H1 (cell line): ENCODE measurements around the gene HS6ST2. TPM values are rescaled to one million over a fixed set of nuclear protein-coding genes. Genes with fewer than 3 reads are reported as not detected.

Experiments used
- CBX8 ChIP-seq: fragments of 300-800, 300-1000 bp; sonication (generic); IDR thresholded peaks from 2 replicates; pipeline ENCODE4 v1.7.1; 2016; ENCODE audit warnings: low read depth, low read length, borderline replicate concordance
- FOSL1 ChIP-seq: IDR thresholded peaks from 2 replicates; pipeline ENCODE4 v1.6.1; 2011; ENCODE audit warnings: mild to moderate bottlenecking, low read depth, low read length, moderate library complexity; ENCODE audit not compliant: insufficient read depth
- HDAC2 ChIP-seq, 2 experiments: fragments of 300-600 bp in 1 of 2; sonication (generic) in 1 of 2; IDR thresholded peaks; 2 replicates each; pipeline ENCODE4 v1.6.1; 2011 to 2012; ENCODE audit warnings: low read depth in 2 of 2, low read length in 2 of 2, mild to moderate bottlenecking in 2 of 2, moderate library complexity in 2 of 2, borderline replicate concordance in 1 of 2, inconsistent platforms in 1 of 2
- KDM1A ChIP-seq: fragments of 200-600, 300-600 bp; sonication (generic); IDR thresholded peaks from 2 replicates; pipeline ENCODE4 v1.7.1; 2016; ENCODE audit warnings: mild to moderate bottlenecking, low read length, borderline replicate concordance
- SP2 ChIP-seq: IDR thresholded peaks from 2 replicates; pipeline ENCODE4 v1.6.1; 2012; ENCODE audit warnings: mild to moderate bottlenecking, low read length, inconsistent platforms
- polyA plus RNA-seq, 7 experiments: library from polyadenylated mRNA; depleted of rRNA in 3 of 7; stranded (reverse) in 5 of 7; unstranded in 2 of 7; fragments of >200 nt in 5 of 7; fragments of 200-250 nt in 2 of 7; gene quantifications; 1 replicate in 5 of 7; 2 replicates in 1 of 7; 4 replicates in 1 of 7; pipeline versions ENCODE4 v1.2.1 to v1.2.3, GENCODE V29; 2011 to 2013; ENCODE audit warnings: missing spikeins in 2 of 7, mixed read lengths in 2 of 7
- total RNA-seq: library from RNA; stranded (reverse); fragmentation: NEBNext Ultra II Directional; extraction: Animal tissue kit (Norgen Biotek cat#: 25700); gene quantifications from 2 replicates; pipeline ENCODE4 v1.2.1, GENCODE V29; 2021
- TF ChIP-seq, protein P1 (sequence below), 3 experiments: IDR thresholded peaks; 1 replicate in 2 of 3; 2 replicates in 1 of 3; pipeline versions ENCODE4 v1.5.1 to v1.6.1; 2011; ENCODE audit warnings: low read length in 3 of 3, mild to moderate bottlenecking in 3 of 3, inconsistent platforms in 2 of 3, low read depth in 1 of 3, moderate library complexity in 1 of 3; ENCODE audit not compliant: insufficient read depth in 1 of 3; ENCODE audit errors: control extremely low read depth in 1 of 3

The HS6ST2 gene
- total and polyA plus RNA-seq, 2 of the 8 experiments (the other 6 are each of a cell fraction or from before 2014, with no cell fraction given) = 3.9 TPM

DNA sequence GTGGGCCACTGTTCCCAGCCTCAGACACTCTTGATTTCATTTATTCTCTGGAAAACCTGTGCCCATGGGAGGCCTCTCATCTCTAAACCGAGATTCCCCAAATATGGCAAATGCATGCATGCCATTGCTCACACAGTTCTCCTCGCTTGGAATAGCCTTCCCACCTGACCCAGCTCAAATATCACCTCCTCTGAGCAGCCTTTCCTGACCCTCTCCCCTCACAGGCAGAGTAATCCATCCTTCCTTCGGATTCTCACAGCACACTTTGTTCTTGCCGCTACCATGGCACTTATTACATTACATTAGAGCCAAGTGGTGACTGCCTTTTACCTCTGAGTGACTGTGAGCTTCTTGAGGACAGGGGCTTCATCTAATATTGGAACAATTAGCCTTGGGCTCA, 209.5 kb downstream of the HS6ST2 start (continued):
- TF ChIP-seq, protein P1, sequence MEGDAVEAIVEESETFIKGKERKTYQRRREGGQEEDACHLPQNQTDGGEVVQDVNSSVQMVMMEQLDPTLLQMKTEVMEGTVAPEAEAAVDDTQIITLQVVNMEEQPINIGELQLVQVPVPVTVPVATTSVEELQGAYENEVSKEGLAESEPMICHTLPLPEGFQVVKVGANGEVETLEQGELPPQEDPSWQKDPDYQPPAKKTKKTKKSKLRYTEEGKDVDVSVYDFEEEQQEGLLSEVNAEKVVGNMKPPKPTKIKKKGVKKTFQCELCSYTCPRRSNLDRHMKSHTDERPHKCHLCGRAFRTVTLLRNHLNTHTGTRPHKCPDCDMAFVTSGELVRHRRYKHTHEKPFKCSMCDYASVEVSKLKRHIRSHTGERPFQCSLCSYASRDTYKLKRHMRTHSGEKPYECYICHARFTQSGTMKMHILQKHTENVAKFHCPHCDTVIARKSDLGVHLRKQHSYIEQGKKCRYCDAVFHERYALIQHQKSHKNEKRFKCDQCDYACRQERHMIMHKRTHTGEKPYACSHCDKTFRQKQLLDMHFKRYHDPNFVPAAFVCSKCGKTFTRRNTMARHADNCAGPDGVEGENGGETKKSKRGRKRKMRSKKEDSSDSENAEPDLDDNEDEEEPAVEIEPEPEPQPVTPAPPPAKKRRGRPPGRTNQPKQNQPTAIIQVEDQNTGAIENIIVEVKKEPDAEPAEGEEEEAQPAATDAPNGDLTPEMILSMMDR (IDR thresholded peaks at IDR 0.05; ENCODE audit: control extremely low read depth in 1 of 3, insufficient read depth in 1 of 3, low read depth in 1 of 3, low read length in 3 of 3) = no peak
- no peak for TF ChIP-seq KDM1A
- no peak for TF ChIP-seq FOSL1
- TF ChIP-seq HDAC2 (IDR thresholded peaks at IDR 0.05; ENCODE audit: borderline replicate concordance in 1 of 2, low read depth in 2 of 2, low read length in 2 of 2) = no peak
- TF ChIP-seq CBX8 = no peak
- TF ChIP-seq SP2 = no peak
